HG03565 (cell line): ENCODE data around the gene UBE2N.
"Not testable (repeated sequence)": the region's sequence is repeated elsewhere in the genome, so short reads cannot be mapped to it uniquely, and the experiment has no call there.

Experiments
- ATAC-seq: cut with Tn5 transposase; IDR thresholded peaks from one replicate; pipeline ENCODE4 v1.9.1; 2021; ENCODE audit warnings: mild to moderate bottlenecking, moderate library complexity; ENCODE audit not compliant: unreplicated experiment

Gene UBE2N

GRCh38 chr12:93447555-93448290 lies 6.0 kb upstream of the UBE2N start:
- no peak for ATAC-seq

DNA sequence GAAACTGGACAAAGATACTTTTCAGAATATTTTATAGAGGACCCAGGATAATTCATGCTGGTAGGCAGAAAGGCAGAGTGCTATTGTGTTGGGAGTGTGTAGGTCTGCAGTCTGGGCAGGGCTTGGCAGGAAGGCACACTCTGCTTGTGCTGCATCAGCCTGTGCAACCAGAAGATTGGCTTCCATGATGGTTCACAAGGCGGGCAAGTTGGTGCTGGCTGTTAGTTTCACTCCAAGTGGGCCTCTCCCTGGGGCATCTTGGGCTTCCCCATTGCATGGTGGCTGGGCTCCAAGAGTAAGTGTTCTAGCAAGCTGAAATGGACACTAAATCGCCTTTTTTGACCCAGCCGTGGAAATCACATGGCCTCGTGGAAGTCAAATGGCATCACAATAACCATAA lies 1.8 kb upstream of the UBE2N start:
- no peak for ATAC-seq

- no peak for ATAC-seq
Observed at GRCh38 chr12:93442411-93443340, 929 bp upstream of the UBE2N start.

GRCh38 chr12:93441081-93441616 lies 598 bp downstream of the UBE2N start:
- ATAC-seq = no peak

DNA sequence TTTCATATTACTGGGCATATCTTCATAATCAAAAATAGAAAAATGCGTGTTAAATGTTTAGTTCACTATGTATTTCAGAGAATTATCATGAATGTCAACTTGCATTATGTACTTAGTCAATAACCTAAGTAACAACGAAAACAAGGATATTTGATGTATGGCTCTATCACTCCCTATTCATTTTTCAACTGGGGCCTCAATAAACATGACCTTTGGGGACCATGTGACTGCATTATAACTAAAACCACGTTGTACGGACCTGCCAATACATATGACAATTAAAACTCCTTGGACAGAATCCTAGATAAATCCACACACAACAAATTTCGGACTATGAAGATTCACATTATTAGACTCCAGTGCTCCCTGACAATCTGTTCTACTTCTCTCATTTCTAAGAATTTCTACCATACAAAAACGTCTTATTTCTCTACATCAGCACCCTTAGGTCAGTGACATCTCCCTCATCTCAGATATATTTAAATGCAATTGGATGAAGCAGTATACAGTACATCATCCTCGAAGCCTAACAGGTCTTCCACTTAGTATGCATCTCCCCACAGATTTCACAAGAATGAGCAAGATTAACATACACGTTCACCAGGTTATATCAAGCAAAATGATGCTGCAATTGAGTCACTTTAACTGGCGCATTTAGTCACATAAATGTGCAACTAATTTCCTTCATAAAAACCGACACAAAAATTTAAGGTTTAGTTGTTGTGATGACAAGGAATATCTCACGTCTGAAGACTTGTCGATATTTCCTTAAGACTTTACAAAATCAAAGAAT lies 1.5 kb downstream of the UBE2N start:
- ATAC-seq = no peak

- no peak for ATAC-seq
Observed at GRCh38 chr12:93438266-93439050, 3.3 kb downstream of the UBE2N start.

GRCh38 chr12:93434256-93434865 lies 7.4 kb downstream of the UBE2N start:
- no peak for ATAC-seq

- ATAC-seq = not testable (repeated sequence)
Observed at GRCh38 chr12:93432031-93432430, 9.7 kb downstream of the UBE2N start.

- ATAC-seq = no peak
Observed at GRCh38 chr12:93430280-93430679, 11.5 kb downstream of the UBE2N start.

- no peak for ATAC-seq
Observed at GRCh38 chr12:93429852-93430251, 11.9 kb downstream of the UBE2N start.

GRCh38 chr12:93429448-93429847 lies 12.3 kb downstream of the UBE2N start:
- ATAC-seq = no peak

GRCh38 chr12:93427779-93428564 lies 13.8 kb downstream of the UBE2N start:
- ATAC-seq = no peak

DNA sequence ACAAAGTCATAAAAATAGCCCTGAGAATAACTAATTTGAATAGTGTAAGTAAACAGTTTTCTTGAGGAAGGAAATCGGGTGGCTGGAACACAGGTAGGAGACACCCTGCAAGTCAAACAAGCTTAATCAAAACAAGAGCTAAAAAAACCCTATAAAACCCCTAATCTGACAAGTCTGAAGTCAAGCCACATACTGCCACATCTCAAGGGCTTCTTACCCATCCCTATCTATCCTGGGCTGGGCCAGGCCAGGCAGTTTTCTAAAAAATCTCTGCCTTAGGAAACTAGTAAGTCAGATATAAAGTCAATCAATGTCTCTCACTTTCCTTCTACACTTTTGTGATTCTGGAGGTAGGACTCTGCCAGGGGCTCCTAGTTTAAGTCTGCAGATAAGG lies 15.3 kb downstream of the UBE2N start:
- peak; percentile 13 for ATAC-seq

DNA sequence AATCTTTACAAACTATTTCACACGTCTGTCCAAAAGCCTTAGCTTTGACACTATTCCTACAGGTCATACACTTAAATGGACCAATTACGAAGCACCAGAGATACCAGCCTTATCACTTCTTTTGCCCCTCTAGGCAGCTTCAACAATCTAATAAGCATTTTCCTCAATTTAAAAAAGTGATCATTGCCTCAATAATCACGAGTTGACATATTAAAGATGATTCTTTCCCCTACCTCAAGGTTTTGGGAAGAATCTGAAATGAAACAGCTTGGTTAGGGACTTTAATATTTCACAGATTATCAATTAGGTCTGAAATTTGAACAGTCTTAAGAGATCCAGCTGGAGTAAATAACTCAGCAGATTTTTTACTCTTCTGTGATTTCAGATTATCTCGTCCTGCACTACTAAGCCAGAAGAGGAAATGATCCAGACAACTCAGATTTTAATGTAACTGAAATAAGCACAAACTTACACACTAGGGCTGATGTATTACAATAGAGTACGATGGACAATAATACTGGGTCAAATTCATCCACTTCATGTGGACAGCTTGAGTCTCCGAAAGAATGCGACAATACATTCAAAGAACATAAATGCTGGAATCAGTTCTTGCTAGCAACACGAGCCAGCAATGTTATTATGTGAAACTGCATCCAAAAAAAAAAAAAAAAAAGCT lies 15.9 kb downstream of the UBE2N start:
- peak; percentile 31 for ATAC-seq

- ATAC-seq = no peak
Observed at GRCh38 chr12:93422050-93422449, 19.7 kb downstream of the UBE2N start.

DNA sequence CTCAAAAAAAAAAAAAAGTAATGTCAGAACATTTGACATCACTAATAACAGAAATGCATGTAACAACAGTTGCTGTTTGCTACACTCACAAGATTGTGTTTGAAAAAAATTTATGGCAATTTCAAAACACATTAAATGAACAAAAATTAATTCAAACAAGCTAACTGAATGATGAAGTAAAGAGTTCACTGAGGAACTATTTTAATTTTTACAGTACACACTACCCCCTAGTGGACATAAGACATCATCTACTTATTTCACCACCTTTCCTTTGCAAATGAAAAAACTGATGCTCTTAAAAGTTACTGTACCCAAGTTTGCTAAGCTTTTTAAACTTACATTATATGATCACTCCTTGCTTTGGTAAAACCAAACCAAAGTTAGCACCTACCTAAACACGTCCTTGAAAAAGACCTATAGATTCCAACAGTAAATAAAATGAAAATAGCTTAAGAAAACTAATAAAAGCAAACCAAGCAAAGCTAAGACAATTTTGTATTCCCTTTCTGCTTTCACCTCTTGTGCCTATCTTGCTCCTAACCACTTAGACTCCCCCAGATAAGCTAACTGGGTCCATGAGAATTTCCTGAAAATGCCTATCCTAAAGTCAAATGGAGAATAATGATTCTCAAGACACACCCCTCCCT lies 22.2 kb downstream of the UBE2N start:
- no peak for ATAC-seq

- ATAC-seq = no peak
Observed at GRCh38 chr12:93417967-93418480, 23.7 kb downstream of the UBE2N start.
